ENCODE results near the gene NFYB.

The NFYB gene

DNA sequence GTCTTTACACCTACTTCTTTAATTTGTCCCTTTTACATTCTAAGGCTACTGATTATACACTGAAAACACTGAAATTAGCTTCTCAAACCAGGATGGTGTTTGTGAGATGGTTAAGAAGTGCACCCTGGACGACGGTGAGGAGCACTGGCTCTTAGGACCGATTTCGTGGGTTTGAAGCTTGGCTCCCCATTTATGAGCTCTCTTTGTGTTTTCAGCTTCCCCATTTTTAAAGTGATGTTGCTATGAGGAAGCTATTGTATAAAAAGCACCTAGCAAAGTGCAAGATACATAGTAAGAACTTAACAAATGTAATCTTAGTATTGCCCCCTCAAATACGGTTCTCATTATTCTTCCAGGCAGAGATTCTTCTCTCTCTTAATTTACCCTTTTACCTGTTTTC, 4.7 kb downstream of the NFYB start:
- no peak overlapping the region for H3K4me3 ChIP-seq (ENCODE audit: low read depth, low read length)
- TF ChIP-seq, protein P1, sequence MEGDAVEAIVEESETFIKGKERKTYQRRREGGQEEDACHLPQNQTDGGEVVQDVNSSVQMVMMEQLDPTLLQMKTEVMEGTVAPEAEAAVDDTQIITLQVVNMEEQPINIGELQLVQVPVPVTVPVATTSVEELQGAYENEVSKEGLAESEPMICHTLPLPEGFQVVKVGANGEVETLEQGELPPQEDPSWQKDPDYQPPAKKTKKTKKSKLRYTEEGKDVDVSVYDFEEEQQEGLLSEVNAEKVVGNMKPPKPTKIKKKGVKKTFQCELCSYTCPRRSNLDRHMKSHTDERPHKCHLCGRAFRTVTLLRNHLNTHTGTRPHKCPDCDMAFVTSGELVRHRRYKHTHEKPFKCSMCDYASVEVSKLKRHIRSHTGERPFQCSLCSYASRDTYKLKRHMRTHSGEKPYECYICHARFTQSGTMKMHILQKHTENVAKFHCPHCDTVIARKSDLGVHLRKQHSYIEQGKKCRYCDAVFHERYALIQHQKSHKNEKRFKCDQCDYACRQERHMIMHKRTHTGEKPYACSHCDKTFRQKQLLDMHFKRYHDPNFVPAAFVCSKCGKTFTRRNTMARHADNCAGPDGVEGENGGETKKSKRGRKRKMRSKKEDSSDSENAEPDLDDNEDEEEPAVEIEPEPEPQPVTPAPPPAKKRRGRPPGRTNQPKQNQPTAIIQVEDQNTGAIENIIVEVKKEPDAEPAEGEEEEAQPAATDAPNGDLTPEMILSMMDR (IDR thresholded peaks at IDR 0.05; ENCODE audit: low read depth, low read length) = no peak

DNA sequence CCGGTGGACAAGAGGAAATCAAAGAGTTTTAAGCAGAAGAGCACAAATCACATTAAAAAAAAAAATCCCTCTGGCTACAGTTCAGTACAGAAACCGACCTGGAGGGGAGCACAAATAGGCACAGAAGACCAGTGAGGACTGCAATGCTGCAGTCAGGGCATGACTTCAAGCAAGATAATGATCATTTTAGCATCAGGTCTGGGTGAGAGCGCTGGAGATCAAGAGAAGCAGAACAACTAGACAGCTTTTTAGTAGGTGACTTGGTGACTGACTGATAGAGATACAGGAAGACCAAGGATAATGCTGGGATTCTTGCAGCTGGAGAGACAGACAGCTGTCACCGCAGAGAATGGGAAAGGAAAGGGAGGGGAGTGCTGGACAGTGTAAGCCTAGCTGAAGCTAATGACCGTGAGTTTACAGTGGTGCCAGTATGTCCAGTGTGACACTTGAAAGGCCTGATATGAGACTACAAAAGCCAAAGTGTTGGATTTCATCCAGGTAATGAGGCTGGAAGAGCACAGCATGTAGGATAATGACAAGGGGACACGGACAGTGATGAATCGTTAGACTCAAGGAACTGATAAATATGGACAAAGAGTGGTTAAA, 5.6 kb downstream of the NFYB start:
- H3K4me3 ChIP-seq (ENCODE audit: low read depth, low read length) = no peak overlapping the region
- TF ChIP-seq, protein P1 (IDR thresholded peaks at IDR 0.05; ENCODE audit: low read depth, low read length) = no peak

DNA sequence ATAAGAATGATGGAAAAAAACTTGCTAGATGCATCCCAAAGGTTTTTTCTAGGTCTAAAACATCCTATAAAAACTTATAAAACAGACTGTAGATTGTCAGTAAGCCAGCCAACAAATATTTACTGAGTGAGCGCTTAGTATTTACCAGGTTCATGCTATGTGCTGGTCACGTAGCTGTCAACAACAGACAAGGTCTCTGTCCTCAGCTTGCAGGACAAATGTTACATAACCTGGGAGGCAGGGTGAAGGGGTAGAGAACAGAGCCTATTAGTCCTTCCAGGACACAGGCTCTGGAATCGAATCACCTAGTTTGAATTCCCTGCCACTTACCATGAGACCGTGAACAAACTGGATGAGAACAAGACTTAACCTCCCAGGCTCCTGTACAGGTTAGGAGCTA, 6.4 kb downstream of the NFYB start:
- TF ChIP-seq, protein P1 (IDR thresholded peaks at IDR 0.05; ENCODE audit: low read depth, low read length) = no peak

DNA sequence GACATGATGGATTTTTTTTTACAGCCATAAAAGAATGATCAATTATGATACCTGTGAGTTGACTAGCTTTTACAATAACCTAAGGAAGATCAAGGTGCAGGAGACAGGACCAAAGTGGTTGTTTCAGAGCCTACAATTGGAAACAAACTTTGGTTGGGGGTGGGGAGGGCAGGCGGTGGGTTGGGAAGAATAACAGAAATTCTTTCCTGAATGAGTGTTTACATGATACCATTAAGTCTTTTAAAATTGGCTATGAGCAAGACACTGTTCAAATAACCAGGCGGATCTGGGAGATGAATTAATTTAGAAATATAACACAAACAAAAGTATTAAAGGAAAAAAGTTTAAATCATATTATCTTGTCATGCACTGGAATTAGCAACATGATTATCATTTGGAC, 7.2 kb downstream of the NFYB start:
- no peak overlapping the region for H3K4me3 ChIP-seq (ENCODE audit: low read depth, low read length)
- TF ChIP-seq, protein P1 (IDR thresholded peaks at IDR 0.05; ENCODE audit: low read depth, low read length) = no peak

More for the DNA sequence above, 6.4 kb downstream of the NFYB start:
- no peak overlapping the region for H3K4me3 ChIP-seq (ENCODE audit: low read depth, low read length)

DNA sequence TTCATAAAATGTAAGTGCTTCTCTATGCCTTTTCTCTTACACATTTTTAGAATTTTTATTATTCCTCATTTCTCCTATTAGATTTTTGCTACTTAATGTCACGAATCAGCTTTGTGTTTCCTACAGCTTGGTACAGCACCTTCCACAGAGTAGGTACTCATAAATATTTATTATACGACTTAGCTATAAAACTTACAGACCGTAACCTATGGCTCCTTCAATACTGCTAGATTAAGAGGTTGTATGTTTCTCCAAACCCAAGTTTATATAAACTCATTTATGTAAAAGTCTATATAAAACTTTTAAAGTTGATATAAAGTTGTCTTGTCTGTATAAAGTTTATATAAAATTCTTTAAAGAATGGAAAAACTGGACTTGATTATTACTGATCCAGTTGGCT, 11.5 kb downstream of the NFYB start:
- no peak overlapping the region for H3K4me3 ChIP-seq (ENCODE audit: low read depth, low read length)
- TF ChIP-seq, protein P1 (IDR thresholded peaks at IDR 0.05; ENCODE audit: low read depth, low read length) = no peak

DNA sequence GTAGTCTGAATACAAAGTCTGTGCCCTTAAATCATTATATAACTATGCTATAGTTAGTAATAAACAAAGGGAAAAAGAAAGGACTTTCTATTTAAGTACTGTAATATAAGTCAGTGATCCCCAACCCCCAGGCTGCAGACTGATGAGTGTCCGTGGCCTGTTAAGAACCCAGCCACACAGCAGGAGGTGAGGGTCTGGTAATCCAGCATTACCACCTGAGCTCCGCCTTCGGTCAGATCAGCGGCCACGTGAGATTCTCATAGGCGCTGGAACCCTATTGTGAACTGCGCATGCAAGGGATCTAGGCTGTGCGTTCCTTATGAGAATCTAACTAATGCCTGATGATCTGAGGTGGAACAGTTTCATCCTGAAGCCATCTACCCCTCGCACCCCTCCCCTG, 15.7 kb downstream of the NFYB start:
- TF ChIP-seq, protein P1 (IDR thresholded peaks at IDR 0.05; ENCODE audit: low read depth, low read length) = no peak
- H3K4me3 ChIP-seq (ENCODE audit: low read depth, low read length) = no peak overlapping the region

DNA sequence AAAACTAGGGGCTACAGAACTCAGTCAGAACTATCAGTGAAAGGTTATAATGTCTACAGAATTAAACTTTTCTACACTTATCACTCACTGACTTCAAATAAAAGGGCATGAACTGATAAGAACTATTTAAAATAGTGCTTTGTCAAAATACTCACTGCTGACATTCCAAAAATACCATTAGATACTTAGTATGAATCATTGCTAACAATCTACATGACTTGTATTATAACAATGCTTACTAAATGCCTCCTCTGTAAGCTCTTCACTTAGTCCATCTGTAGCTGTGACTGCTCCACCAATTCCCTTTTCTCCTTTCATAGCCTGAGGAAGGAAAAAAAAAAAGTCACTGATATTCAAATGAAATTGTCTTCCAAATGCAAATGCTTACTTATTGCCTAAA, 17.0 kb downstream of the NFYB start:
- no peak overlapping the region for H3K4me3 ChIP-seq (ENCODE audit: low read depth, low read length)
- TF ChIP-seq, protein P1 (IDR thresholded peaks at IDR 0.05; ENCODE audit: low read depth, low read length) = no peak

Measured in WI38 (cell line).